ENCODE data around the gene PRCD.
"Not testable (repeated sequence)": the region's sequence is repeated elsewhere in the genome, so short reads cannot be mapped to it uniquely, and the experiment has no call there.

PRCD gene

DNA sequence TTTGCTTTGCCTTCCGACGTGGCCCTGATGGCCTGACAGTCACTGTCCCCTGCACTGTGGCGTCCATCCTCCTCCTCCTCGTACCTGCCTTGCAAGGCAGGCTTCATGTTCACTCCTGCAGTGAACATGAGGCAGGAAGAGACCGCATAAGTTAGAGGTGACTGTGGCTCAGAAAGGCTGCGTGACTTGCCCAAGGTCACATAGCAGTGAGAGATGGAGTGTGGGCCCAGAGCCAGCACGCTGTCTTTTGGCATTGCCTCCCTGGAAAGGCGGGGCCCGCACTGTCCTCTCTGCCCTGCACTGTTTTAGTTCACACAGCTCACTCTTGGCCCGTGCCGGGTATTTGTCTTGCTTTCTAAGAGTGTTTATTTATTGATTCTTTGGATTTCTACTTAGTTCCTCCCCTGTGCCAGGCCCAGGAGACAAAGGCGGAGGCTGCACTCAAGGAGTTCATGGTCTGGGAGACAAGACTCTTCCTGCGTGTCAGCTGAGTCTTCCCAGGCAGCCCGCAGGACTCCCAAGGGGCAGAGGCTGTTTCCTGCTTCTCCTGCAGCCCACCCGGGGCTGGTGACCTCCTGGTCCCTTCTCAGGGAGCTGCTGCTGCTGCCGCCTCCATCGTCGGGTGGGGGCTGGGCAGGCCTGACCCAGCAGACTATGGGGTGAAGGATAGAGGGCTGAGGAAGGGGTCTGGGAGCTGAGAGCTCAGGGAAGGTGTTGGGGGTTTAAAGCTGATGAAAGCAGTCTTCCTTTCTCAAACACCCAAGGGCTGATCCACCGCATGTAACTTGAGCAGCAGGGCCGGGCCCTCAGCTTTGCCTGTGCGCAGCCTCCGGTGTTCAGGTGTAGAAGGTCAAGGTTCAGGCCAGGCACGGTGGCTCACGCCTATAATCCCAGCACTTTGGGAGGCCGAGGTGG is 15.0 kb upstream of the PRCD start:
- peak; percentile 90 for DNase-seq (ENCODE audit: low read depth)
- TF ChIP-seq CTCF (IDR thresholded peaks at IDR 0.05; ENCODE audit: control insufficient read depth, extremely low read depth, insufficient read depth) = no peak
- H3K4me3 ChIP-seq (ENCODE audit: low read depth, low read length) = no peak overlapping the region

DNA sequence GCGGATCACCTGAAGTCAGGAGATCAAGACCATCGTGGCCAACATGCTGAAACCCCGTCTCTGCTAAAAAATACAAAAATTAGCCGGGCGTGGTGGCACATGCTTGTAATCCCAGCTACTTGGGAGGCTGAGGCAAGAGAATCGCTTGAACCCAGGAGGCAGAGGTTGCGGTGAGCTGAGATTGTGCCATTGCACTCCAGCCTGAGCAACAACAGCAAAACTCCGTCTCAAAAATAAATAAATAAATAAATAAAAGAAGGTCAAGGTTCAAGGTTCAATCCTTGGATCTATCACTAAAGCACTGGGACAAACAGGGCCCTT is 14.4 kb upstream of the PRCD start:
- DNase-seq (ENCODE audit: low read depth); H3K4me3 ChIP-seq (ENCODE audit: low read depth, low read length): not testable (repeated sequence)

DNA sequence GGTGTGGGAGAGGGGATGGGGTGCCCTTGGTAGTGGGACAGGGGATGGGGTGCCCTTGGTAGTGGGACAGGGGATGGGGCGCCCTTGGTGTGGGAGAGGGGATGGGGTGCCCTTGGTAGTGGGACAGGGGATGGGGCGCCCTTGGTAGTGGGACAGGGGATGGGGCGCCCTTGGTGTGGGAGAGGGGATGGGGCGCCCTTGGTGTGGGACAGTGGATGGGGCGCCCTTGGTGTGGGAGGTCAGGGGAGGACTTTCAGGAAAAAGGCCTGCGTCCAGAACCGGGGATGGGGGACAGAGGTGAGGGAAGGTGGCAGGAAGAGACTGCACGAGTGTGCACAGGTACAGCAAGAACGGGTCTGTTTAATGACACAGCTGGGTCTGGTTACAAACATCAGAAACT is 12.8 kb upstream of the PRCD start:
- DNase-seq (ENCODE audit: low read depth); H3K4me3 ChIP-seq (ENCODE audit: low read depth, low read length): not testable (repeated sequence)

GRCh38 chr17:76527430-76528111 is 12.3 kb upstream of the PRCD start:
- TF ChIP-seq CTCF (IDR thresholded peaks at IDR 0.05; ENCODE audit: control insufficient read depth, extremely low read depth, insufficient read depth) = no peak

DNA sequence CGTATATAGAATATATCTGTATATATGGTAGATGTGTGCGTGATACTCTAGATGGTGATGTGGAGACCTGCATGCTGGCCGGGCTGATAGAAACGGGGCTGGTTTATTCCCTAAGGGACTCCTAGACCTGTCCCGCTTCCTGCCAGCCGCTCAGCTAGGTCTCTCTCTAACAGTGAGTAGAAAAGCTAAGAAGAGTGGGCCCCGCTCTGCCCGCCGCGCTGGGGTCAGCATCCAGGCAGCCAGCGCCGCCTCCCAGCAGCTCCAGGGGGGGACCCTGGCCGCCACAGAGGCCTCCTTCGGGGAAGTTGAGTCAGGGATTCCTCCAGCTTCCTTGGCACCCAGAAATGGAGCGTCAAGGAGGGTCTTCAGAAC is 11.7 kb upstream of the PRCD start:
- DNase-seq (ENCODE audit: low read depth) = no peak
- no peak overlapping the region for H3K4me3 ChIP-seq (ENCODE audit: low read depth, low read length)
- no peak for TF ChIP-seq CTCF (IDR thresholded peaks at IDR 0.05; ENCODE audit: control insufficient read depth, extremely low read depth, insufficient read depth)

More at GRCh38 chr17:76527430-76528111, 12.3 kb upstream of the PRCD start:
- no peak for DNase-seq (ENCODE audit: low read depth)
- H3K4me3 ChIP-seq (ENCODE audit: low read depth, low read length) = no peak overlapping the region

DNA sequence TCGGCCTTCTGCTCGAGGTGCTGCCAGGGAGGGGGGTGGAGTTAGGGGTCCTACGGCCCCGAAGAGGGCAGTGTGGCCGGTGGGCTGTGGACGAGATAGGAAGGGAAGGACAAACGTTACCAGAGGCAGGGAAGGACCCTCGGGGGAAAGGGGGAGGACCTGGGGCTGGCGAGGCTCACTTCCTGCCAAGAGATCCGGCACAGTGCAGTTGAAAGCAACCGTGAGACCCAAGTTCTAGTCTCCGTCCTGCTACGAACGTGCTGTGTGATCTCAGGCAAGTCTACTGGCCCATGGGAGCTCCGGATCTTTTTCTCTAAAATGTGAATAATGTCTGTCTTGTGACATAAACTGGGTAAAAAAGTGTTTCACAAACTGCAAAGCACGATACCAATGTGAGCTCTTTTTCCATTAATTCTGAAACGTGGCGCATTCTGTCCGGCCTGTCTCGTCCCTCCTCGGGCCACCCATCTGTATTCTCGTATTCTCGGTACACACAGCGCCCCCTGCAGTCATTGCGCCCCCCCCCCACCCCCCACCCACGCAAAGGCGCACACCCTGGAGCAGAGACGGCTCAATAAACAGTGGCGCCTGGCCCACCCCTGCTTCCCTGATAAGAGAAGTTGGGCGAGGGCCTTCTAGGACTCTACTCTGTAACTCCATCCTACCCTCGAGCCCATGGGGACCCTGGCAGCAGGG is 11.2 kb upstream of the PRCD start:
- no peak for DNase-seq (ENCODE audit: low read depth)
- no peak for TF ChIP-seq CTCF (IDR thresholded peaks at IDR 0.05; ENCODE audit: control insufficient read depth, extremely low read depth, insufficient read depth)
- H3K4me3 ChIP-seq (ENCODE audit: low read depth, low read length) = no peak overlapping the region

GRCh38 chr17:76529224-76530094 is 10.4 kb upstream of the PRCD start:
- peak; percentile 46 for DNase-seq (ENCODE audit: low read depth)
- no peak for TF ChIP-seq CTCF (IDR thresholded peaks at IDR 0.05; ENCODE audit: control insufficient read depth, extremely low read depth, insufficient read depth)
- no peak overlapping the region for H3K4me3 ChIP-seq (ENCODE audit: low read depth, low read length)

Data from LNCaP clone FGC (cell line).